Ishikawa (cell line): ENCODE results near the gene AGFG1.

ENCODE experiments used
- CEBPB ChIP-seq: IDR thresholded peaks from 2 replicates; pipeline ENCODE4 v1.6.1; 2012
- CREB1 ChIP-seq: IDR thresholded peaks from 2 replicates; pipeline ENCODE4 v1.6.1; 2012; ENCODE audit warnings: low read depth
- EP300 ChIP-seq: IDR thresholded peaks from 2 replicates; pipeline ENCODE4 v1.6.1; 2012; ENCODE audit warnings: borderline replicate concordance
- FOXM1 ChIP-seq: IDR thresholded peaks from 2 replicates; pipeline ENCODE4 v1.6.1; 2012; ENCODE audit warnings: low read depth, borderline replicate concordance
- MAX ChIP-seq: IDR thresholded peaks from 2 replicates; pipeline ENCODE4 v1.6.1; 2012
- NFIC ChIP-seq: IDR thresholded peaks from 2 replicates; pipeline ENCODE4 v1.6.1; 2012
- RAD21 ChIP-seq: IDR thresholded peaks from 2 replicates; pipeline ENCODE4 v1.6.1; 2012; ENCODE audit warnings: low read depth
- REST ChIP-seq: IDR thresholded peaks from 2 replicates; pipeline ENCODE4 v1.6.1; 2012; ENCODE audit warnings: low read depth, mild to moderate bottlenecking
- TAF1 ChIP-seq: IDR thresholded peaks from 2 replicates; pipeline ENCODE4 v1.6.1; 2012; ENCODE audit warnings: low read depth, mild to moderate bottlenecking
- TCF12 ChIP-seq: IDR thresholded peaks from 2 replicates; pipeline ENCODE4 v1.6.1; 2012; ENCODE audit warnings: low read depth
- TEAD4 ChIP-seq: IDR thresholded peaks from 2 replicates; pipeline ENCODE4 v1.6.1; 2012
- USF1 ChIP-seq: IDR thresholded peaks from 2 replicates; pipeline ENCODE4 v1.6.1; 2012
- YY1 ChIP-seq: IDR thresholded peaks from 2 replicates; pipeline ENCODE4 v1.6.1; 2012; ENCODE audit warnings: low read depth
- ZBTB7A ChIP-seq: IDR thresholded peaks from 2 replicates; pipeline ENCODE4 v1.6.1; 2012; ENCODE audit warnings: low read depth

GRCh38 chr2:227545990-227546389 is 74.0 kb downstream of the AGFG1 start:
- no peak for TF ChIP-seq RAD21
- TF ChIP-seq CEBPB = no peak
- no peak for TF ChIP-seq MAX
- no peak for TF ChIP-seq EP300
- no peak for TF ChIP-seq TCF12
- no peak for TF ChIP-seq CREB1
- TF ChIP-seq TAF1 = no peak
- TF ChIP-seq FOXM1 = no peak
- no peak for TF ChIP-seq TEAD4
- no peak for TF ChIP-seq USF1
- no peak for TF ChIP-seq ZBTB7A
- no peak for TF ChIP-seq YY1
- no peak for TF ChIP-seq REST
- TF ChIP-seq NFIC = no peak
